Natural killer cell (primary cell): ENCODE results near the gene DSCAML1. TPM values are rescaled to one million over a fixed set of nuclear protein-coding genes. Genes with fewer than 3 reads are reported as not detected.

Source experiments
- ATAC-seq, 3 donors: fragments of 150-1000 bp in 2 of 3; fragments of 200-7000 bp in 1 of 3; cut with Tn5 transposase; 1 replicate in 1 of 3; 2 replicates in 2 of 3; pipeline ENCODE4 v1.10.0; 2021; ENCODE audit warnings: mild to moderate bottlenecking in 2 of 3, moderate library complexity in 2 of 3
- DNase-seq, 2 donors: peaks; one replicate each; pipeline versions ENCODE4 v3.0.0 to v3.0.0-alpha.2; 2013 to 2021; ENCODE audit warnings: mixed read lengths in 1 of 2
- H3K27ac ChIP-seq: one replicate; pipeline ENCODE4 v1.5.1; 2013; ENCODE audit warnings: mild to moderate bottlenecking, low read length
- H3K27me3 ChIP-seq: one replicate; pipeline ENCODE4 v1.6.1; 2013; ENCODE audit warnings: low read length; ENCODE audit not compliant: control insufficient read depth, insufficient read depth
- H3K36me3 ChIP-seq: one replicate; pipeline ENCODE4 v1.6.1; 2013; ENCODE audit warnings: low read length; ENCODE audit not compliant: control insufficient read depth, insufficient read depth
- H3K4me1 ChIP-seq: one replicate; pipeline ENCODE4 v1.6.1; 2013; ENCODE audit warnings: low read length; ENCODE audit not compliant: control insufficient read depth, insufficient read depth
- H3K4me3 ChIP-seq: one replicate; pipeline ENCODE4 v1.5.1; 2013; ENCODE audit warnings: low read length
- H3K9me3 ChIP-seq: one replicate; pipeline ENCODE4 v1.6.1; 2013; ENCODE audit warnings: low read length; ENCODE audit not compliant: control insufficient read depth, insufficient read depth
- H3K27ac Mint-ChIP-seq, 2 donors: one replicate each; pipeline ENCODE4 v1.8.0; 2022; ENCODE audit warnings: mild to moderate bottlenecking in 2 of 2, mixed read lengths in 2 of 2, moderate library complexity in 1 of 2
- H3K27me3 Mint-ChIP-seq, 2 donors: one replicate each; pipeline ENCODE4 v1.8.0; 2022; ENCODE audit warnings: low read depth in 2 of 2, mixed read lengths in 2 of 2
- H3K36me3 Mint-ChIP-seq: one replicate; pipeline ENCODE4 v1.8.0; 2022; ENCODE audit warnings: mixed read lengths
- H3K4me1 Mint-ChIP-seq, 2 donors: one replicate each; pipeline ENCODE4 v1.8.0; 2022; ENCODE audit warnings: mixed read lengths in 2 of 2
- H3K4me3 Mint-ChIP-seq: one replicate; pipeline ENCODE4 v1.8.0; 2022; ENCODE audit warnings: mild to moderate bottlenecking, moderate library complexity, mixed read lengths
- H3K9me3 Mint-ChIP-seq, 2 donors: one replicate each; pipeline ENCODE4 v1.8.0; 2022; ENCODE audit warnings: mixed read lengths in 2 of 2
- CTCF ChIP-seq: fragments of 200-600 bp; IDR thresholded peaks from one replicate; pipeline ENCODE4 v1.8.0; 2022; ENCODE audit warnings: antibody characterized with exemption
- WGBS: methylation state at CpG from one replicate; pipeline ENCODE4 v1.1.7; 2013; ENCODE audit warnings: missing lambda C conversion rate; ENCODE audit not compliant: insufficient coverage; 5-methylcytosine and 5-hydroxymethylcytosine counted together
- intact Hi-C: fragments of 100-400 bp; cut with micrococcal nuclease; formaldehyde crosslinking; loops from one replicate; pipeline ENCODE4 v1.14.2; 2022
- total RNA-seq, 4 donors: library from RNA; stranded (reverse); fragments of 120-200 nt in 1 of 4; gene quantifications; one replicate each; pipeline versions ENCODE4 v1.2.3 to v1.2.4, GENCODE V29; 2013 to 2022

DSCAML1 gene
- total RNA-seq, 3 donors from 2014 or later (not counting 1 experiment from before 2014, with no cell fraction given): 0.66 TPM; not detected in 2

DNA sequence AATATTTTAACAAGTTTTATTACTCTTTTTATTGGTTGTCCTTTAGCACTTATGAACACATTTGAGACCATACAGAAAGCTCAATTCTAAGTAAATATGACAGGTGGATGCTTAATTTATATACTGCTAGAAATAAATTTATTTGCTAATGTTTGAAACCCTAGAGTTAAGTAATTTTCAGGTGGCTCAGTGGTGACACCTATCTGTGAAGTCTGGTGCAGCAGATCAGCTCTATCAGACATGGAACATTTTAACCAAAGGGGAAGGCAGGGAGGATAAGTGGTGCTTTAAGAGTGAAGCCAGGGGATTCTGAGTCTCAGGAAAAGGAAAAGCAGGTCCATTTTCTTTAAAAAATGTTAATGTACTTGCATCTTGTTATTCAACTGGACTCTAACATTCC lies 175.8 kb downstream of the DSCAML1 start:
- H3K36me3 ChIP-seq: no peaks in the 10 kb centered on the region
- H3K27ac ChIP-seq: no peak overlapping the region
- TF ChIP-seq CTCF: no peak
- DNase-seq (no peak), ATAC-seq (no peak)
- H3K9me3 Mint-ChIP-seq: peaks cover 4 to 5% of the 10 kb centered on the region in 2 donors
- H3K4me1 ChIP-seq: no peaks in the 10 kb centered on the region
- peaks cover 3% of the 10 kb centered on the region for H3K27me3 ChIP-seq
- no peak overlapping the region for H3K27ac Mint-ChIP-seq
- H3K27me3 Mint-ChIP-seq: peaks cover 11 to 13% of the 10 kb centered on the region in 2 donors
- H3K36me3 Mint-ChIP-seq: no peaks in the 10 kb centered on the region
- peaks cover 4% of the 10 kb centered on the region for H3K9me3 ChIP-seq
- H3K4me3 ChIP-seq: no peak overlapping the region
- intact Hi-C loops: no loop called here
- no peak overlapping the region for H3K4me3 Mint-ChIP-seq
- no peaks in the 10 kb centered on the region for H3K4me1 Mint-ChIP-seq

GRCh38 chr11:117620659-117621058 lies 176.4 kb downstream of the DSCAML1 start:
- no peaks in the 10 kb centered on the region for H3K36me3 Mint-ChIP-seq
- Histone ChIP-seq H3K9me3 (peaks cover 4% of the 10 kb centered on the region), H3K4me1 (no peaks in the 10 kb centered on the region), H3K27ac (no peak overlapping the region), H3K36me3 (no peaks in the 10 kb centered on the region), H3K4me3 (no peak overlapping the region), H3K27me3 (peaks cover 3% of the 10 kb centered on the region)
- WGBS: no CpG with 5 or more reads among the region's 1 CpG
- no peak overlapping the region for H3K27ac Mint-ChIP-seq
- TF ChIP-seq CTCF: no peak
- peaks cover 12 to 13% of the 10 kb centered on the region in 2 donors for H3K27me3 Mint-ChIP-seq
- H3K9me3 Mint-ChIP-seq: peaks cover 4 to 5% of the 10 kb centered on the region in 2 donors
- H3K4me3 Mint-ChIP-seq: no peak overlapping the region
- intact Hi-C loops: no loop called here
- no peaks in the 10 kb centered on the region for H3K4me1 Mint-ChIP-seq
- ATAC-seq: no peak
- no peak for DNase-seq

GRCh38 chr11:117620086-117620485 lies 176.9 kb downstream of the DSCAML1 start:
- intact Hi-C loops: no loop called here

More at GRCh38 chr11:117620086-117620485, 176.9 kb downstream of the DSCAML1 start:
- Mint-ChIP-seq H3K27ac (no peak overlapping the region), H3K4me1 (no peaks in the 10 kb centered on the region), H3K27me3 (peaks cover 12 to 13% of the 10 kb centered on the region in 2 donors), H3K4me3 (no peak overlapping the region), H3K36me3 (no peaks in the 10 kb centered on the region), H3K9me3 (peaks cover 4 to 5% of the 10 kb centered on the region in 2 donors)
- no peak for TF ChIP-seq CTCF
- no peak for ATAC-seq
- no peak overlapping the region for H3K4me3 ChIP-seq
- 66% methylated on average over 4 of the region's 4 CpGs for WGBS
- peaks cover 3% of the 10 kb centered on the region for H3K27me3 ChIP-seq
- H3K27ac ChIP-seq: no peak overlapping the region
- no peaks in the 10 kb centered on the region for H3K4me1 ChIP-seq
- no peaks in the 10 kb centered on the region for H3K36me3 ChIP-seq
- H3K9me3 ChIP-seq: peaks cover 4% of the 10 kb centered on the region
- DNase-seq: no peak
